GM13976 (cell line): ENCODE measurements around the gene NSD2.
"Not testable (repeated sequence)": the region's sequence is repeated elsewhere in the genome, so short reads cannot be mapped to it uniquely, and the experiment has no call there.

Experiments used
- DNase-seq: peaks from one replicate; pipeline ENCODE4 v3.0.0; 2012; ENCODE audit warnings: low spot score
- in situ Hi-C: fragments of 300-500 bp; cut with MboI; formaldehyde crosslinking; loops from one replicate; pipeline ENCODE4 v1.12.0; 2022; ENCODE audit warnings: low sequenced_read_pairs, mixed read lengths, inconsistent platforms; ENCODE audit not compliant: unreplicated experiment
- TF ChIP-seq, protein P1 (sequence below): IDR thresholded peaks from 2 replicates; pipeline ENCODE4 v1.5.1; 2012; ENCODE audit warnings: borderline replicate concordance, mild to moderate bottlenecking; ENCODE audit not compliant: insufficient read depth; ENCODE audit errors: extremely low read depth, missing control alignments, control extremely low read depth

The NSD2 gene

GRCh38 chr4:1910643-1911042 lies 39.5 kb downstream of the NSD2 start:
- TF ChIP-seq, protein P1, sequence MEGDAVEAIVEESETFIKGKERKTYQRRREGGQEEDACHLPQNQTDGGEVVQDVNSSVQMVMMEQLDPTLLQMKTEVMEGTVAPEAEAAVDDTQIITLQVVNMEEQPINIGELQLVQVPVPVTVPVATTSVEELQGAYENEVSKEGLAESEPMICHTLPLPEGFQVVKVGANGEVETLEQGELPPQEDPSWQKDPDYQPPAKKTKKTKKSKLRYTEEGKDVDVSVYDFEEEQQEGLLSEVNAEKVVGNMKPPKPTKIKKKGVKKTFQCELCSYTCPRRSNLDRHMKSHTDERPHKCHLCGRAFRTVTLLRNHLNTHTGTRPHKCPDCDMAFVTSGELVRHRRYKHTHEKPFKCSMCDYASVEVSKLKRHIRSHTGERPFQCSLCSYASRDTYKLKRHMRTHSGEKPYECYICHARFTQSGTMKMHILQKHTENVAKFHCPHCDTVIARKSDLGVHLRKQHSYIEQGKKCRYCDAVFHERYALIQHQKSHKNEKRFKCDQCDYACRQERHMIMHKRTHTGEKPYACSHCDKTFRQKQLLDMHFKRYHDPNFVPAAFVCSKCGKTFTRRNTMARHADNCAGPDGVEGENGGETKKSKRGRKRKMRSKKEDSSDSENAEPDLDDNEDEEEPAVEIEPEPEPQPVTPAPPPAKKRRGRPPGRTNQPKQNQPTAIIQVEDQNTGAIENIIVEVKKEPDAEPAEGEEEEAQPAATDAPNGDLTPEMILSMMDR, result no peak
- DNase-seq, result no peak
- in situ Hi-C loops, result no loop called here

GRCh38 chr4:1911316-1911715 lies 40.1 kb downstream of the NSD2 start:
- DNase-seq, in situ Hi-C loops: not testable (repeated sequence)

DNA sequence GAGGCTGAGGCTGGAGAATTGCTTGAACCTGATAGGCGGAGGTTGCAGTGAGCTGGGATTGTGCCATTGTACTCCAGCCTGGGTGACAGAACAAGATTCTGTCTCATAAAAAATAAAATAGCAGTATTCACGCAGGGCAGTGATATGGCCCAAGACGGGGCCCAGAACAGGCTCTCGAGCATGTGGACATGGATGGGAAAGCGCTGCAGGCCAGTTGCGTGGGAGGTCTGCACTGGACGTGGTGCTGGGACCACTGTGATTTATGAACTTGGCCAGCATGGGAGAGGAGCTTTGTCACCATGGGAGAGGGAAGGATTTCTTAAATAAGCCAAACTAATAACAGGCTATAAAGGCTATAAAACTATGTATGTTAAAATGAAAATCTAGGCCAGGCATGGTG lies 51.6 kb downstream of the NSD2 start:
- TF ChIP-seq, protein P1, result no peak
- DNase-seq, result no peak
- in situ Hi-C loops, result no loop called here

- DNase-seq, result no peak
- TF ChIP-seq, protein P1, result no peak
- in situ Hi-C loops, result no loop called here
These were observed 56.5 kb downstream of the NSD2 start for GRCh38 chr4:1927675-1928074.

DNA sequence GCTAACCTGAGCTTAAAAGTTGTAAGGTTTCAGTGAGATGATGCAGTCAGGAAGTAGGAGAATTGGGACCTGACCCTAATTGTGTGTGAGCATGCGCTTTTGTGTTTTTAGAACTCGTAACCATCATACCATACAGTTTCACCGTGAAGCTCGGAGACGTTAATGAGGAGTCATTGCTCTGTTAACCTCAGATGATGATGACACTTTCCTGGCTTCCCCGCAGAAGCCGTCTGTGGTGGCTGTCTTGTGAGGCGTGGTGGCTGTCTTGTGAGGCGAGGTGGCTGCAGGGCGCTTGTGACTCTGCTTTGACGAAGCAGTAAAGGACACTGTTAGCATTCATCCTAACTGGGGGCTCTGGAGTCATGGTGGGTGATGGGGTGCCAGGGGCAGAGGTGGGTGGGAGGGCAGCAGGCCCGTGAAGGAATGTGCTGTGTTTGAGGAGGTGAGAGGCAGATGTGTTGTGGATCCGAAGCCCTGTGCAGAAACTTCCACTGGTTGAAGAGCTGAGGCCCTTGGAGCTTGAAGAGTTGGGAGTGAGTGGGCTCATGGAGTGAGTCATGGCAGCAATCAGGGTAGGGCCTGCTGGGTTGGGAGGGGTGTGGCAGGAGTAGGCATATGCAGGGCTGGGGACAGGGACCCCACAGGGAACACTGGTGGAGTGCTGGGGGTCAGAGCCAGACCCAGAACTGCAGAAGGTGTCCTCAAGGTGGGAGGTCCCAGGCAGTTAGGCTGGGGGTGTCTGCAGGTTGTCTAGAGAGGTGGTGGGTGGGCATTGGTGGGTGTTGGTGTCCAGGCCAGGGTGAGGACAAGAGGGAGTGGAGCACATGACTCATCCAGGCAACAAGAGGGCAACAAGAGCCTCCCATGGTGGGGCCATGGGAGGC lies 57.4 kb downstream of the NSD2 start:
- DNase-seq, result no peak
- TF ChIP-seq, protein P1, result no peak
- in situ Hi-C loops, result no loop called here

GRCh38 chr4:1932736-1933135 lies 61.5 kb downstream of the NSD2 start:
- no peak for DNase-seq
- TF ChIP-seq, protein P1, result no peak
- in situ Hi-C loops, result no loop called here

DNA sequence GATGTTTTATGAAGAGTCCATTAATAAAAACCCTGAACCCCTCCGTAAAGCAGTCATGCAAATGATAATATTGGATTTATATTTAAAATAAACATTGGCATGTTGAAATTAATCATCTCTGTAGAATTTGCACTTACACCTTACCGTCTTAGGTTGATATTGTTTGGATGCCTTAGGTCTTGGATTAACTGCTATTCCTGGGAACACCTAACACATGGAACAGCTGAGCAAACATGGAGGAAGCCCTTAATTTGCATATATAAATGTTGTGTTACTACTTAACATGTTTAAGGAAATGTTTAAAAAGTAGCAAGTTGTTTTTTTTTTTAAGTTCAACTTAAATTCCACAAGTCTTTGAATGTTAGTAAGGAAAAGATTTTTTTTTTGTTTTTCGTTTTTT lies 62.5 kb downstream of the NSD2 start:
- in situ Hi-C loops, result no loop called here
- DNase-seq, result no peak
- TF ChIP-seq, protein P1, result no peak
